HG02623 (cell line): Measurements from ENCODE around the gene CACNA1C.
"Not testable (repeated sequence)": the region's sequence is repeated elsewhere in the genome, so short reads cannot be mapped to it uniquely, and the experiment has no call there.

Experiments
- ATAC-seq: cut with Tn5 transposase; IDR thresholded peaks from one replicate; pipeline ENCODE4 v1.9.1; 2021; ENCODE audit warnings: moderate library complexity; ENCODE audit not compliant: unreplicated experiment

CACNA1C gene

GRCh38 chr12:2110127-2110526, 57.3 kb downstream of the CACNA1C start:
- no peak for ATAC-seq

DNA sequence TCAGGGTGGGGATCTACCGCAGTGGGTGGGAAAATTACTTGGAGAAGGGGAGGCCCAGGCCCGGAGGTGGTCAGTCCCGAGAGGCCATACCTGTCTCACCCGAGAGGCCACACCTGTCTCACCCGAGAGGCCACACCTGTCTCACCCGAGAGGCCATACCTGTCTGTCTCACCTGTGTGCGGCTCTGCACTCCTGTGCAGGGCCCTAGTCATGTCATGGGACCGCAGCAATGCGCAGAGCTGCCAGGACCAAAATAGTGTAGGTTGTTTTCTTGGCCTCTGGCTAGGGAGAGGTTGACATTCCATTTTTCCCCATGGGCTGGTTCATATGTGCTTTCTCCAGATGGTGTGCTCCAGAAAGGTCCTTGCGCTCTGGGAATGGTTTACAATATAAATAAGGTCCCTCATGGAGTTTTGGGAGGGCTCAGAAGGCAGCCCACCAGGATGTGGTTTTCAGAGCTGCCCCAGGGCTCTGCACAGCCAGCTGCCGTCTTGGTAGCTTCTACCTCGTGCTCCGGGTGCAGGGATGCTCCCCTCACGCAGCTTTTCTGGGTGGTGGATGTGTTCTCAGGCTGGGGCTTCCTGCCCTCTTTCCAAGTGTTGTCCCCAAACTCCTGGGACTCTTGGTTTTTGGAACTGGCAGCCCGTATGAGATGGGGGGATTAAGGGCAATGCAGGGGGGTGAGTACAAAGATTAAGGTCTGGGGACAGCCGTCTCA, 58.2 kb downstream of the CACNA1C start:
- ATAC-seq, result no peak

GRCh38 chr12:2111826-2112225, 59.0 kb downstream of the CACNA1C start:
- ATAC-seq, result no peak

DNA sequence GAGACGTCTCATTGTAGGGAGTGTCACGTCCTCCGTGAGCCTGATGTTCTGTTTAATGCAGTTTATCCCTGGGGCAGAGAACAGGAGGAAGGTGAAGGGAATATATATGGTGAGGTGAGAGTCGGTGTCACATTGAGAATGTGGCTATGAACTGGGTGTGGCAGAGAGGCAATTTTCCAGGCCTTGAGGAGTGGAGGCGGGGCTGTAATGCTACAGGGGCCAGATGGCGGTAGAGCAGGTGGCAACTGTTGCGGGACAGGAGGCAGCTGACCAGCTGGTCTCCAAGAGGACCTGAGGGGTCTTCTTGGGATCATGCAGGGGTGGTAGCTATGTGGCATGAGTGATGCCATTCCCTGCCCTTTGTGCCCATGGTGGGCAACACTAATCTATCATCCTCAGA, 59.6 kb downstream of the CACNA1C start:
- no peak for ATAC-seq

- ATAC-seq, result no peak
These were observed 60.5 kb downstream of the CACNA1C start for GRCh38 chr12:2113119-2113912.

DNA sequence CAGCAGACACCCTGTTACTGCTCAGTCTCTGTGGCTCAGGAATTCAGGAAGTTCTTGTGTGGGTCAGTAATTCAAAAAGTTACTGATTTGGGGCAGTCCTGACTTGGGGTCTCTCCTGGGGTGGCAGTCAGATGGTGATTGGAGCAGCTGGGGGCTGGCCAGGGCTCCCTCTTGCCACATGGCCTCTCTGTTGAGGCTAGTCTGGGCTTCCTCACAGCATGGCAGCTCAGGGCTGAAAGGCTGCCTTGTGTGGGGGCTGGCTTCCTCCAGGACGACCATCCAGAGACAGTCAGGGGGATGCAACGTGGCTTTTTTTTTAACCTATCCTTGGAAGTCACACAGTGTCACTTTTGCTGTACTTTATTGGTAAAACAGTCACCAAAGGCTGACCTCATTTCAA, 61.3 kb downstream of the CACNA1C start:
- ATAC-seq, result no peak

- ATAC-seq, result no peak
These were observed 62.5 kb downstream of the CACNA1C start for GRCh38 chr12:2115101-2115845.

DNA sequence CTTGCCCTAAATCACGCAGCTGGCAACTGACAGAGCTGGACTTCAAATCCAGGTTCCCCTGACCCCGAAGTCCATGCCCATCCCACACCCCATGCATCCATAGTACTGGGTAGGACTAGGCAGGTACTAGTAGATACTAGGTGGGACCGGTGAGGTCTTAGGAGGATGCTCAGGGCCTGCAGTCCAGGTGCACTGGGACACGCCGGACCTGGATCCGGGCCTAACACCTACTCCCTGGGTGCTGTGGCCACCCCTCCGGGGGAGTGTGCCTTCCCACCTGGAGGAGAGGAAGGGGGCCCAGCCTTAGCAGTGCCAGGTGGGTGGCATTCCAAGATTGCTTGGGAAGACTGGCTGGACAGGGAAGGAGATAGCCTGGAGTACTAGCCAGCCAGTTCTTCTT, 64.8 kb downstream of the CACNA1C start:
- ATAC-seq, result no peak

GRCh38 chr12:2118061-2118460, 65.3 kb downstream of the CACNA1C start:
- no peak for ATAC-seq

GRCh38 chr12:2118481-2119255, 65.9 kb downstream of the CACNA1C start:
- ATAC-seq, result no peak

- ATAC-seq, result no peak
These were observed 66.5 kb downstream of the CACNA1C start for GRCh38 chr12:2119266-2119665.

- ATAC-seq, result no peak
These were observed 68.4 kb downstream of the CACNA1C start for GRCh38 chr12:2120982-2121758.

DNA sequence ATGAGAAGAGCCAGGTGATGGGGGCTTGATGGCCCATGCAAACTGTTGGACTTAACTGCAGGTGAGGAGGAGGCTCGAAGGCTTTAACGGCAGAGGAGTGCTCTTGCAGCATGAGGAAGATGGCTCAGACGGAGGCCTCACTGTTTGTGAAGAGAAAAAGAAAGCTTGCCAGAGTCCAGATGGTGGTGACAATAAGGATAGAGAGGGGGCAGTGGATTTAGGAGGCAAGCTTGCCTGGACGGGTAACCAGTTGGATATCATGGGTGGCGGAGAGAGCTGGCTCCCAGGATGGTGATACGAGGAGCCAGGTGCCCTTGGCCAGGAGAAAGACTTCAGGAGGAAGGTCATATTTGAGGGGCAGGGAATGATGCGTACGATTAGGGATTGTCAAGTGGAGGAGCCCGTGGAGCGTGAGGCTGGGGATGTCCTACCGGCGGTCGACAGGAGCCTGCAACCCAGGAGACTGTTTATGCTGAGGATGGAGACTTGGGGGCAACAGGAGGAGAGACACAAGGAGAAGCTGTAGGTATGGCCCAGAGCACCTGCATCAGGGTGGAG, 71.8 kb downstream of the CACNA1C start:
- ATAC-seq, result no peak

- ATAC-seq, result no peak
These were observed 73.1 kb downstream of the CACNA1C start for GRCh38 chr12:2125651-2126522.

DNA sequence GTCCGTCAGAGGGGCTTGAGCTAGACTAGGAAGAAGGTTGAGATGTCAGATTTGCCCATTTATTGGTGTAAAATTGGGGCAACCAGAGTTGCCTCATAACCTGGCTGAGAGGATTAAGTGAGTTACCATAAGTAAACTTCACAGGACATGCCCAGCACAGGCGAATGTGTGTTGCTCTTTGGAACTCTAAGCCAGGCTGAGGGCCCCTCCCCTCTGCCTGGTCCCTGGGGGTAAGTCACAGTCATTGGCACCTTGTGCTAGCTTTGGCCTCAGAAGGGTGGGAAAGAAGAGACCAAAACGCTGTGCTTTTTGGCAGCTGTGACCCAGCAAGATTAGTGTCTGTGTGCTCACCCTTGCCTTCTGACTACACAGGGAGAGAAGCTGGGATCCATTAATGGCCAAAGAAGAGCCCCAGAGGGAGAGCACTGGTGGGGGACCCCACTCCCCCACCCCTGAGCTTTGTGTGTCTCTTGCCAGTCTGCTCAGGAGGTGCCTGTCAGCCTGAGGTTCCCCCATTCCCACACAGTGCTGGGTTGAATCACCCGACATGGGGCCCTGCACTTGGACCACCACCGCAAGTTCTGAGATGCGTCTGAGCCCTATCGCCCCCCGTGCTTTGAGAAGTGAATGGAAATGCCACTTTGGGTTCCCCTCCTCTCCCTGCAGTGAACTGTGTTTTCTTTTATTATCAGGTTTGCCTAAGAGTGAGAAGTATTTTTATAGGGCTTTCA, 74.1 kb downstream of the CACNA1C start:
- no peak for ATAC-seq

DNA sequence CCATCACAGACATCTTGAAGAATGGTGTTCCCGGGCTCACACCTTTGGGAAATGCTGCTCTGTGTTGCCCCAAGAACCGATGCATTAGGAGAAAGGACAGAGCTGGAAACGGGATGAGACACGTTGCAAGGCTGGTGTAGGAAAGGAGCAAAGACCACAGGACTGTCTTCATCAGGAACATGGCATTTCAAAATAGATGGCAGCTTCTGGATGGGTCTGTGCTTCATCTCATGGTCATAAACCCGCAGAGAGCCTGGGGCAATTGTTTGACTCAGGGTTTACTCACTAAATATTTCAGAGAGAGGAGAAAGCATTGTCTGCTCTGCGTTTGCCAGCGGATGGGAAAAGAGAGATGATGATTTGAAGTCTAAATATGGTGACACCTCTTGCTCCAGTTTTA, 76.3 kb downstream of the CACNA1C start:
- ATAC-seq, result no peak

- not testable (repeated sequence) for ATAC-seq
These were observed 83.1 kb downstream of the CACNA1C start for GRCh38 chr12:2135661-2136418.

GRCh38 chr12:2136901-2137300, 84.1 kb downstream of the CACNA1C start:
- ATAC-seq, result no peak
